ENCODE results near the gene HOXB13.

The HOXB13 gene

DNA sequence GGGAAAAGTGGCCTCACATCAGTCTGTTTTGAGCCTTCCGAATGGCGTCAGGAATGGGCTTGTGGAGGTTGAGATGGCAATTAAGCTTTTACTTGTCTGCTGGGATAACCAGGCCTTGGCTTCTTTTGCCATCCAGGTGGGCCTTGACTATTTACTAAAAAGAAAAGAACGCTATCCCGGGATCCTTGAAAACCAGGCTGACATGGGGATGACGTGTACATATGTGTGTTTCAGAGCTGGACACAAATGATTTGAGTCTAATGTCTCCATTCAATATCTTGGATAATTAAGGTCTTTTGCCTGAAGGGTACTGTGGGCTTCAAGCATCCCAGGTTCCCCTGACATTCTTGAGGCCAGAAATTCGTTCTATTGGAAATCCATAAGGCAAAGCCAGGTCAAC is 32.6 kb upstream of the HOXB13 start:
- no peak overlapping the region for H3K4me3 ChIP-seq (replicated peaks in 1 of 2; ENCODE audit: low read depth in 2 of 2, low read length in 2 of 2)
- TF ChIP-seq, protein P1, sequence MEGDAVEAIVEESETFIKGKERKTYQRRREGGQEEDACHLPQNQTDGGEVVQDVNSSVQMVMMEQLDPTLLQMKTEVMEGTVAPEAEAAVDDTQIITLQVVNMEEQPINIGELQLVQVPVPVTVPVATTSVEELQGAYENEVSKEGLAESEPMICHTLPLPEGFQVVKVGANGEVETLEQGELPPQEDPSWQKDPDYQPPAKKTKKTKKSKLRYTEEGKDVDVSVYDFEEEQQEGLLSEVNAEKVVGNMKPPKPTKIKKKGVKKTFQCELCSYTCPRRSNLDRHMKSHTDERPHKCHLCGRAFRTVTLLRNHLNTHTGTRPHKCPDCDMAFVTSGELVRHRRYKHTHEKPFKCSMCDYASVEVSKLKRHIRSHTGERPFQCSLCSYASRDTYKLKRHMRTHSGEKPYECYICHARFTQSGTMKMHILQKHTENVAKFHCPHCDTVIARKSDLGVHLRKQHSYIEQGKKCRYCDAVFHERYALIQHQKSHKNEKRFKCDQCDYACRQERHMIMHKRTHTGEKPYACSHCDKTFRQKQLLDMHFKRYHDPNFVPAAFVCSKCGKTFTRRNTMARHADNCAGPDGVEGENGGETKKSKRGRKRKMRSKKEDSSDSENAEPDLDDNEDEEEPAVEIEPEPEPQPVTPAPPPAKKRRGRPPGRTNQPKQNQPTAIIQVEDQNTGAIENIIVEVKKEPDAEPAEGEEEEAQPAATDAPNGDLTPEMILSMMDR (IDR thresholded peaks at IDR 0.05; ENCODE audit: low read depth, low read length), result no peak
- DNase-seq (ENCODE audit: low read depth in 2 of 2), result no peak

DNA sequence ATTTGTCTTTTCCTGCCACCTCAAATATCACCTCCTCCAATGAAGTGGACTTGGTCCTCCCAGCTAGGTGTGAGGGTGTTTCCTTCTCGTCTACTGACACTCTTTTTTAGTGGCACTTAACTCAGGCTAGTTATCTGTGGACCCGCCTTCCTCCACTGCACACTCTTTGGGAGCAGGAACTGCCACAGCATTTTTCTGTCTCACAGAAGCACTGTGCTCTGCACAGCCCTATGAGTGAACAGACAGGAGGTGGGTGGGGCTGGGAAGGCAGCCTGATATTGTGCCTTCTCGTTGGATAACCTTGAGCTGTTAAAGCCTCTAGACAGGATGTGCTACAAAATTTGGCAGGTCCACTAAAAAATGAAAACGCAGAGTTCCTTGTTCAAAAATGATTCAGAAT is 31.9 kb upstream of the HOXB13 start:
- TF ChIP-seq, protein P1 (IDR thresholded peaks at IDR 0.05; ENCODE audit: low read depth, low read length), result no peak
- no peak overlapping the region for H3K4me3 ChIP-seq (replicated peaks in 1 of 2; ENCODE audit: low read depth in 2 of 2, low read length in 2 of 2)
- no peak for DNase-seq (ENCODE audit: low read depth in 2 of 2)

DNA sequence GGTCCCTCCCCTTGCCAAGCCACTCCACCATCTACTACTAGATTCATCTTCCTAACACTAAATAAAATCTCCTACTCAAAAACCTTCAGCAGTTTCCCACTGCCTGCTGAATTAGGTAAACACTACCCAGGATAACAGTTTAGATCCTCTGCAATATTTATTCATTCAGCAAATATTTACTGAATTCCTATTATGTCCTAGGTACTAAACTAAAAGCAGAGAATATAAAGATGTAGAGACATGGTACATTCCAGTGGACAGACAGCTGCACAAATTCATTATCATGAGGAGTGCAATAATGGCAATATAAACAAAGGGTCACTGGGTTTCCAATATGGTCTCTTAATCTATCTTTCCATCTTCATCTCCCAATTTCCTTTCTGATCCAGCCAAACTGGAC is 30.7 kb upstream of the HOXB13 start:
- no peak overlapping the region for H3K4me3 ChIP-seq (replicated peaks in 1 of 2; ENCODE audit: low read depth in 2 of 2, low read length in 2 of 2)
- no peak for DNase-seq (ENCODE audit: low read depth in 2 of 2)
- TF ChIP-seq, protein P1 (IDR thresholded peaks at IDR 0.05; ENCODE audit: low read depth, low read length), result no peak

DNA sequence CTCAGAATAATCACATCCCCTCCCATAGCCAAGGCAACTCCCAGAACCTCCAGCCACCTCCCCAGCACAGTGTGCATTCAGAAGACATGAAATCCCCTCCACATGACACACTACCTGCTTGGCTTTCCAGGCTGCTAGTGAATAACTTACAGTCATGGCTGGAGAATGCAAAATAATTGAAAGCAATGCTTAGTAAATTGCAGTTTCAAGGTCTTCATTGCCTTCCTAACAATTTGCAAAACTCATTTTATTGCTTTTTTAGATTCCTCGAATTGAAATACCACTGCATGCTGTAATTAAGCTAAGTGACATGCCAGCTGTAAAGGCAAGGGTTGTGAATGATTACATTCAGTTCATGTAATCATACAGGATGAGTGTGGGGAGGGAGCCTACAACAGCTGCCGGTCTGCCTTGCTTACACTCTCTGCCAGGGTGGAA is 29.0 kb upstream of the HOXB13 start:
- TF ChIP-seq, protein P1 (IDR thresholded peaks at IDR 0.05; ENCODE audit: low read depth, low read length), result no peak
- no peak for DNase-seq (ENCODE audit: low read depth in 2 of 2)

DNA sequence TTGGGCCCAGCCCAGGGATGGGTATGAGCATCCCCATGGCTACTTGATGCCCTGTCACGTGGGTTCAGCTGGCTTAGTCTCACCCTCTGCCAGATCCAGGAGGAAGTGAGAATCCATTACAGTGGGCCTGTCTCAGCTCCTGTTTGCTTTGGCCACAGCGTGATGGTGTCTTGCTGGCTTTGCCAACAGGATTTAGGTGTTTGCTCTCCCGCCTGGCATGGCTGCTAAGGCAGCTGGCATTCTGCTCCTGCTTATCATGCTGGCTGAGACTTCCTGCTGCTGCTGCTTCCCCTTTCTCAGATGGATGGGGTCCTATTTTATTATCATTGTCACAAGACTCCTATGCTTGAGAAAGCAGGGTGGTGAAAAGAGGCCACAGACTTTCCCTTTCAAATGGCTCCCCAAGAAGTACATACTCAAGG is 28.3 kb upstream of the HOXB13 start:
- TF ChIP-seq, protein P1 (IDR thresholded peaks at IDR 0.05; ENCODE audit: low read depth, low read length), result no peak
- no peak overlapping the region for H3K4me3 ChIP-seq (replicated peaks in 1 of 2; ENCODE audit: low read depth in 2 of 2, low read length in 2 of 2)
- DNase-seq (ENCODE audit: low read depth in 2 of 2), result no peak

More for the DNA sequence above, 29.0 kb upstream of the HOXB13 start:
- H3K4me3 ChIP-seq (replicated peaks in 1 of 2; ENCODE audit: low read depth in 2 of 2, low read length in 2 of 2), result no peak overlapping the region

DNA sequence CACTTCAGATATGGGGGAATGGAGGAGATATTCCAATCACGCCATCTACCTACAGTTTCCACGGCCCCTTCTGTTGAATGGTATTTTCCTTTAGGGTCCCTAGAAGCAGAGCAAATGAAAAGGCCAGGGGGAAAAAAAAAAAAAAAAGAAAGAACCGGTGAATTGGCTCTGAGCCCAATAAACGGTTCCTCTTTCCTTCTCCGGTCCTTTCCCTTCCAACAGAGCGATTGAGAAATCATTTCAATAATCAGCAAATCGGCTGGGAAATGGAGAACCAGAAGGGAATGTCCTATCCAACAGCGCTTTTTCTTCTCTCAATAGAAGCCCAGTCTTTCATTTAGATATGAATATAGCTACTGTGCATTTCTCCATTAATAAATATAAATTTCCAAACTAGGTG is 26.8 kb upstream of the HOXB13 start:
- DNase-seq (ENCODE audit: low read depth in 2 of 2), result no peak
- TF ChIP-seq, protein P1 (IDR thresholded peaks at IDR 0.05; ENCODE audit: low read depth, low read length), result no peak
- H3K4me3 ChIP-seq (replicated peaks in 1 of 2; ENCODE audit: low read depth in 2 of 2, low read length in 2 of 2), result no peak overlapping the region

All from cardiac fibroblast (primary cell).